ENCODE results near the gene CANT1. TPM values are rescaled to one million over a fixed set of nuclear protein-coding genes. Genes with fewer than 3 reads are reported as not detected.

Gene CANT1
- total RNA-seq, 4 donors from 2014 or later: 18.1 to 39.4 (median 28.4) TPM

DNA sequence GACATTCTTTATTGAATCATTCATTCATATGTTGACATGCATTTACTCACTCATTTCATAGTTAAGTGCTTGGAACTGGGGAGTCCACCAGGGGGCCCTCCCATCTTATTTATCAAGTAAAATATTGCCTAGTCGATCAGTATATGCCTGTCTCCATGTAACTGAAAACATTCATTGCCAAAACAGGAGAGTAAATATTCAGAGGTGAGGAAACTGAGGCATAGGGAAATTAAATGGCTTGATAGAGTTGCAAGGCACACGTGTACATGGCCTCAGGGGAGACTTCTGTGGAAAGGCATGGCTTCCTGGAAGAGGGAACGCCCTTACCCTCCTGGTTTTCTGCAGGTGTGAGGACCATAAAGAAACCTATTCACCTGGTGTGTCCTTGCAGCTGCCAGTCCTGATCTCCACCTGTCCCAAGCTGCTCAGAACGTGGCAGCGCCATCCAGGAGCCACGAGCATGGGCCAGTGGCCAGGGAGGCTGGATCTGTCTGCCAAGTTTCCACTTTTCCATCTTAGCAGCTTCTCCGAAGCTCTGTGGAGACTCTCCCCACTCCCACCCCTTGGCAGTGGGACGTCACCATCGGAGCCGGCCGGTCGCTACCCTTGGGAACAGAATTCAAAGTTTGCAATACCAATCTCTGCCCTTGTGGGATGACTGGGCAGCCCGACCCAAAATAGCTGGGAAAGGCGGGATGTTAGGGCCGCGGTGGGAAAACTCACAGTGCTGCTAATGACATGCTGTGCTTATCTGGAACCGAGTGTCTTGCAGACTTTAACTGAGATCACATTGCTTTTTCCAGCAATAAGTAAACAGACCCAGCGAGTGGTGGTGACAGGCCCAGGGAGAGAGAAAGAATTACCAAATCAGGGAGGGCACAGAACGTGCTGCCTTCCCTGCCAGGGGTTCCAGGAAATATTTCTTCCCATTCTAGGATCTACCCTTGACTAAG is 10.3 kb upstream of the CANT1 start:
- 8 to 21% methylated on average over 19 of the region's 19 CpGs for WGBS, 2 donors
- TF ChIP-seq, protein P1, sequence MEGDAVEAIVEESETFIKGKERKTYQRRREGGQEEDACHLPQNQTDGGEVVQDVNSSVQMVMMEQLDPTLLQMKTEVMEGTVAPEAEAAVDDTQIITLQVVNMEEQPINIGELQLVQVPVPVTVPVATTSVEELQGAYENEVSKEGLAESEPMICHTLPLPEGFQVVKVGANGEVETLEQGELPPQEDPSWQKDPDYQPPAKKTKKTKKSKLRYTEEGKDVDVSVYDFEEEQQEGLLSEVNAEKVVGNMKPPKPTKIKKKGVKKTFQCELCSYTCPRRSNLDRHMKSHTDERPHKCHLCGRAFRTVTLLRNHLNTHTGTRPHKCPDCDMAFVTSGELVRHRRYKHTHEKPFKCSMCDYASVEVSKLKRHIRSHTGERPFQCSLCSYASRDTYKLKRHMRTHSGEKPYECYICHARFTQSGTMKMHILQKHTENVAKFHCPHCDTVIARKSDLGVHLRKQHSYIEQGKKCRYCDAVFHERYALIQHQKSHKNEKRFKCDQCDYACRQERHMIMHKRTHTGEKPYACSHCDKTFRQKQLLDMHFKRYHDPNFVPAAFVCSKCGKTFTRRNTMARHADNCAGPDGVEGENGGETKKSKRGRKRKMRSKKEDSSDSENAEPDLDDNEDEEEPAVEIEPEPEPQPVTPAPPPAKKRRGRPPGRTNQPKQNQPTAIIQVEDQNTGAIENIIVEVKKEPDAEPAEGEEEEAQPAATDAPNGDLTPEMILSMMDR (IDR thresholded peaks at IDR 0.05): no peak
- no peak for TF ChIP-seq POLR2A (IDR thresholded peaks at IDR 0.05)
- peak; percentile 73 to 93 for DNase-seq (ENCODE audit: low spot score in 2 of 2)
- intact Hi-C loops (cut with DNase I; ENCODE audit: low total_unique reads): no loop called here
- no peak overlapping the region for H3K4me3 ChIP-seq (ENCODE audit: low read depth, poor library complexity, severe bottlenecking)

DNA sequence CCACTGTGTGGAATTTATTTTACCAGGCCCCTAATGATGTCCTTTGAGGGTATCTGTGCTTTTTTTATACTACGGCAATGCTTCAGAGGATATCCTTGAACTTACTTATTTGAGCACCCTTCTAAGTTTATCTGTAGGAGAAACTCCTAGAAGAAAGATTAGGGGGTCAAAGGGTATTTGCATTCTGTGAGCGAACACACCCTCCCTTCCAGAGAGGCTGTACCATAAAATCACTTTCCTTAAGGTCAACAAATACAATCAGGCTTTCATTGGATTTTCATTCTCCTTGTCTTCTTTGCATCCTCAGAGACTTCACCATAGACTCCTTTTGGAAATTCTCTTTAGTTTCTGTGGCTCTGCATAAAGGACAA is 9.7 kb upstream of the CANT1 start:
- no peak for DNase-seq (ENCODE audit: low spot score in 2 of 2)
- TF ChIP-seq, protein P1 (IDR thresholded peaks at IDR 0.05): no peak
- TF ChIP-seq POLR2A (IDR thresholded peaks at IDR 0.05): no peak
- WGBS, 2 donors: 86 to 87% methylated on average over 2 of the region's 2 CpGs
- no peak overlapping the region for H3K4me3 ChIP-seq (ENCODE audit: low read depth, poor library complexity, severe bottlenecking)
- intact Hi-C loops (cut with DNase I; ENCODE audit: low total_unique reads): no loop called here

DNA sequence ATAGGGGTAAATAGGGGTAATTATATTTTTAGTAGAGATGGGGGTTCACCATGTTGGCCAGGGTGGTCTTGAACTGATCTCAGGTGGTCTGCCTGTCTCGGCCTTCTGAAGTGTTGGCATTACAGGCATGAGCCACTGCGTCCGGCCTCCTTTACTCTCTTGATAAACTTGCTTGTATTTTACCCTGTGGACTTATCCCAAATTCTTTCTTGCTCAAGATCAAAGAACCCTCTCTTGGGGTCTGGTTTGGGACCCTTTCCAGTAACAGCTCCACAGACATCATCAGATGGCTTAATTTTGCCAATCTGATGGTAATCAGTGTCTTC is 8.8 kb upstream of the CANT1 start:
- peak in 1 of 2 donors; percentile 45 for DNase-seq (ENCODE audit: low spot score in 2 of 2)
- WGBS, 2 donors: 90 to 97% methylated on average over 3 of the region's 3 CpGs
- intact Hi-C loops (cut with DNase I; ENCODE audit: low total_unique reads): no loop called here
- no peak overlapping the region for H3K4me3 ChIP-seq (ENCODE audit: low read depth, poor library complexity, severe bottlenecking)
- TF ChIP-seq, protein P1 (IDR thresholded peaks at IDR 0.05): no peak
- TF ChIP-seq POLR2A (IDR thresholded peaks at IDR 0.05): no peak

DNA sequence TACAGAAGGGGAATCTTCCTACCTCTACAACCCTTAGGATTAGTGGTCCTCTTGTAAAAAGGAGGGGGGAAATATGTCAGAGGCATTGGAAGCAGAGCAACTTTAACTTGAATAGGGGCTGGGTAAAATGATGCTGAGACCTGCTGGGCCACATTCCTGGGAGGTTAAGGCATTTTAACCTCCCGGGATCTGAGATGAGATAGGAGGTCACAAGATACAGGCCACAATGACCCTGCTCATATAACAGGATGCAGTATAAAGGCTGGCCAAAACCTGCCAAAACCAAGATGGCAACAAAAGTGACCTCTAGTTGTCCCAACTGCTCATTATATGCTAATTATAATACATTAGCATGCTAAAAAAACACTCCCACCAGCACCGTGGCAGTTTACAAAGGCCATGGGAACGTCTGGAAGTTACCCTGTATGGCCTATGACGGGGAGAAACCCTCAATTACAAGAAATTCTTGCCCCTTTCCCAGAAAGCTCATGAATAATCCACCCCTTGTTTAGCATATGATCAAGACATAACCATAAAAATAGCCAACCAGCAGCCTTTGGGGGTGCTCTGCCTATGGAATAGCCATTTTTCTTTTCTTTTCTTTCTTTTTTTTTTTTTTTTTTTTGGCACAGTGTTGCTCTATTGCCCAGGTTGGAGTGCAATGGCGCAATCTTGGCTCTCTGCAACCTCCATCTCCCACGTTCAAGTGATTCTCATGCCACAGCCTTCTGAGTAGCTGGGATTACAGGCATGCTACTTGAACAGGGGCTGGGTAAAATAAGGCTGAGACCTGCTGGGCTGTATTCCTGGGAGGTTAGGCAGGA is 8.2 kb upstream of the CANT1 start:
- TF ChIP-seq, protein P1 (IDR thresholded peaks at IDR 0.05): no peak
- TF ChIP-seq POLR2A (IDR thresholded peaks at IDR 0.05): no peak
- no peak overlapping the region for H3K4me3 ChIP-seq (ENCODE audit: low read depth, poor library complexity, severe bottlenecking)
- intact Hi-C loops (cut with DNase I; ENCODE audit: low total_unique reads): no loop called here
- 60 to 72% methylated on average over 6 of the region's 6 CpGs for WGBS, 2 donors
- no peak for DNase-seq (ENCODE audit: low spot score in 2 of 2)

DNA sequence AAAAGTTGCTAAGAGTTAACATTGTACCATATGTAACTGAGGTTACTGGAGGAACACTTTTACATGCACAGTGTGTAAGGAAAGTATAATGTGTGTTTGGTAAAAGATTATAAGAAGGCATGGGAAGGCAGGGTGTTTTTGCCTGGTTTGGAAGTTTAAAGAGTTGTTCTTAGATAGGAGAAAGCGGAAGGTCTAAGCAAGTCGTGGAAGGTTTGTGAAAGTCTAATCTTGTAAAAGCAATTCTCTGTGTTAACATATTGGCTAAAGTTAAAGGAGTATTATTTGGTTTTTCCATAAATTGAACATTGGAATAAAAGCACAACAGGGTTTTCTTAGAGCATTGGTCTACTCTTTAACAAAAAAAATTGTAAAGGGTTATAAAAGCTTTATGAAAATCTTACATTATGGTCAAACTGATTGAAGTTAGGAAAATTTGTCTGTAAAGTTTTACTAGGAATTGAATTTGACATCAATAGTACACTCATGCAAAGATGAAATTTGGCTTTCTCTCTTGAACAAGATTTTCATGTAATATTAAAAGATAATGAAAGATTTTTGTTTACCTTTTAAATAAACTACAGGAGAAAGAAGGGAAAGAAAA is 4.7 kb upstream of the CANT1 start:
- TF ChIP-seq, protein P1 (IDR thresholded peaks at IDR 0.05): no peak
- TF ChIP-seq POLR2A (IDR thresholded peaks at IDR 0.05): no peak
- 87 to 93% methylated on average over 2 of the region's 2 CpGs for WGBS, 2 donors
- H3K4me3 ChIP-seq (ENCODE audit: low read depth, poor library complexity, severe bottlenecking): no peak overlapping the region
- no peak for DNase-seq (ENCODE audit: low spot score in 2 of 2)
- intact Hi-C loops (cut with DNase I; ENCODE audit: low total_unique reads): no loop called here
